ENCODE results near the gene DYNLRB1. TPM values are rescaled to one million over a fixed set of nuclear protein-coding genes. Genes with fewer than 3 reads are reported as not detected.

Gene DYNLRB1
- total RNA-seq, 1 experiment from 2014 or later = 177 TPM

DNA sequence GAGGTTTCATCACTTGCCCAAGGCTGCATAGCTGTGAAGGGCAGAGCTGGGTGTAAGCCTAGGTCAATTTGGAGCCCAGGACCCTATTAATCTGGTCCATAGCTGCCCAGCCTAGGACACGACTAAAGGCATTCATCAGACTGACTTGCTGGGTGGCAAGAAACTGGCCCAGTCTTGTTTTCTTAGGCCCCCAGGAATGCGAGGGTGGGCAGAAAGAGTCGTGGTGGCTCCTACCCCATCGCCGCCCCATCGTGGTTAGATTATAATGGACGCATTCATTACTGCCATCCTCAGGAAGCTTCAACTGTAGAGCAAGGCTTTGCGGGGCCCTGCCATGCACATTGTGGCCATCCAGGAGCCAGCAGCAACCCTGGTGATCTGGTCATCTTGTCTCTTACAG, 16.1 kb downstream of the DYNLRB1 start:
- H3K4me2 ChIP-seq (ENCODE audit: low read length) = no peak overlapping the region
- intact Hi-C loops (cut with micrococcal nuclease) = no loop called here
- no peak overlapping the region for H2AFZ ChIP-seq (ENCODE audit: low read length)
- peaks cover 38% of the 10 kb centered on the region for H3K36me3 ChIP-seq (ENCODE audit: low read depth, low read length)
- ATAC-seq (no peak), DNase-seq (no peak)
- no peaks in the 10 kb centered on the region for H3F3A ChIP-seq (ENCODE audit: low read length, unreplicated experiment)
- no peaks in the 10 kb centered on the region for H3K27me3 ChIP-seq (ENCODE audit: low read length)
- no peak overlapping the region for H3K27ac ChIP-seq (ENCODE audit: low read length)
- H3K9me2 ChIP-seq (replicated peaks; ENCODE audit: low read length) = no peaks in the 10 kb centered on the region
- ChIA-PET POLR2A (ENCODE audit: unreplicated experiment) (no interaction called here), CTCF (no interaction called here)
- peaks cover 9% of the 10 kb centered on the region; the same call in 1 of the 2 replicates for H3K79me2 ChIP-seq (ENCODE audit: low read length)
- TF ChIP-seq EZH2 (IDR thresholded peaks at IDR 0.05; ENCODE audit: low read length, unreplicated experiment) (no peak), EZH2phosphoT487 (IDR thresholded peaks at IDR 0.05; ENCODE audit: borderline replicate concordance, low read length) (no peak)
- TF ChIP-seq, protein P1, sequence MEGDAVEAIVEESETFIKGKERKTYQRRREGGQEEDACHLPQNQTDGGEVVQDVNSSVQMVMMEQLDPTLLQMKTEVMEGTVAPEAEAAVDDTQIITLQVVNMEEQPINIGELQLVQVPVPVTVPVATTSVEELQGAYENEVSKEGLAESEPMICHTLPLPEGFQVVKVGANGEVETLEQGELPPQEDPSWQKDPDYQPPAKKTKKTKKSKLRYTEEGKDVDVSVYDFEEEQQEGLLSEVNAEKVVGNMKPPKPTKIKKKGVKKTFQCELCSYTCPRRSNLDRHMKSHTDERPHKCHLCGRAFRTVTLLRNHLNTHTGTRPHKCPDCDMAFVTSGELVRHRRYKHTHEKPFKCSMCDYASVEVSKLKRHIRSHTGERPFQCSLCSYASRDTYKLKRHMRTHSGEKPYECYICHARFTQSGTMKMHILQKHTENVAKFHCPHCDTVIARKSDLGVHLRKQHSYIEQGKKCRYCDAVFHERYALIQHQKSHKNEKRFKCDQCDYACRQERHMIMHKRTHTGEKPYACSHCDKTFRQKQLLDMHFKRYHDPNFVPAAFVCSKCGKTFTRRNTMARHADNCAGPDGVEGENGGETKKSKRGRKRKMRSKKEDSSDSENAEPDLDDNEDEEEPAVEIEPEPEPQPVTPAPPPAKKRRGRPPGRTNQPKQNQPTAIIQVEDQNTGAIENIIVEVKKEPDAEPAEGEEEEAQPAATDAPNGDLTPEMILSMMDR (conservative IDR thresholded peaks at IDR 0.05; ENCODE audit: low read depth, low read length) = no peak
- no peaks in the 10 kb centered on the region for H3K4me1 ChIP-seq (ENCODE audit: insufficient read depth, low read length)
- no peak overlapping the region for H3K4me3 ChIP-seq (ENCODE audit: low read length)
- BruUV-seq (replicated peaks) = no TSS peak
- no peaks in the 10 kb centered on the region for H4K20me1 ChIP-seq (ENCODE audit: low read length)
- H3K9ac ChIP-seq (ENCODE audit: low read length) = no peak overlapping the region
- H3K9me3 ChIP-seq (ENCODE audit: low read length) = no peaks in the 10 kb centered on the region

DNA sequence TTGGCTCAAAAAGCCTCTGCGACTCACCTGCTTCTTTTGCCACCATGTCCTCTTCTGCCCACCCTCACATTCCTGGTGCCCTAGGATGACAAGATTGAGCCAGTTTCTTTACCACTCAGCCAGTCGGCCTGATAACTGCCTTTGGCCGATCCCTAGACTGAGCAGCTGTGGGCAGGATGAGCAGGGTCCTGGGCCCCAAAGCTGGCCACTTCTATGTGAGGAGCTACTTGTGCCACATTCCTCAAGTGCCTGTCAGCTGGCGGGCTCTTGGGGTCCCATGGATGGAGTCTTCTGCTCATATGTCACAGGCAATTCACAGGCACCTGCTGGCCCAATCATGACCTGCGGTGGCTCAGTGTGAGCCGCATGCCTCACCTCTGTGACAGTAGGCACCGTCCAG, 16.5 kb downstream of the DYNLRB1 start:
- Histone ChIP-seq H2AFZ (ENCODE audit: low read length) (no peak overlapping the region), H3K4me1 (ENCODE audit: insufficient read depth, low read length) (no peaks in the 10 kb centered on the region), H3K9me3 (ENCODE audit: low read length) (no peaks in the 10 kb centered on the region), H3F3A (ENCODE audit: low read length, unreplicated experiment) (no peaks in the 10 kb centered on the region), H3K4me3 (ENCODE audit: low read length) (no peak overlapping the region), H3K27ac (ENCODE audit: low read length) (no peak overlapping the region), H3K79me2 (ENCODE audit: low read length) (0 out of 2 replicates have a peak, but pooled peaks cover 5% of the 10 kb centered on the region), H3K4me2 (ENCODE audit: low read length) (no peak overlapping the region), H3K36me3 (ENCODE audit: low read depth, low read length) (peaks cover 36% of the 10 kb centered on the region), H3K9ac (ENCODE audit: low read length) (no peak overlapping the region), H4K20me1 (ENCODE audit: low read length) (no peaks in the 10 kb centered on the region), H3K27me3 (ENCODE audit: low read length) (no peaks in the 10 kb centered on the region), H3K9me2 (replicated peaks; ENCODE audit: low read length) (no peaks in the 10 kb centered on the region)
- intact Hi-C loops (cut with micrococcal nuclease) = no loop called here
- ATAC-seq (no peak), DNase-seq (no peak)
- TF ChIP-seq EZH2phosphoT487 (IDR thresholded peaks at IDR 0.05; ENCODE audit: borderline replicate concordance, low read length) (no peak), EZH2 (IDR thresholded peaks at IDR 0.05; ENCODE audit: low read length, unreplicated experiment) (no peak)
- TF ChIP-seq, protein P1 (conservative IDR thresholded peaks at IDR 0.05; ENCODE audit: low read depth, low read length) = no peak
- CTCF ChIA-PET = no interaction called here
- POLR2A ChIA-PET (ENCODE audit: unreplicated experiment) = no interaction called here
- BruUV-seq (replicated peaks) = no TSS peak

DNA sequence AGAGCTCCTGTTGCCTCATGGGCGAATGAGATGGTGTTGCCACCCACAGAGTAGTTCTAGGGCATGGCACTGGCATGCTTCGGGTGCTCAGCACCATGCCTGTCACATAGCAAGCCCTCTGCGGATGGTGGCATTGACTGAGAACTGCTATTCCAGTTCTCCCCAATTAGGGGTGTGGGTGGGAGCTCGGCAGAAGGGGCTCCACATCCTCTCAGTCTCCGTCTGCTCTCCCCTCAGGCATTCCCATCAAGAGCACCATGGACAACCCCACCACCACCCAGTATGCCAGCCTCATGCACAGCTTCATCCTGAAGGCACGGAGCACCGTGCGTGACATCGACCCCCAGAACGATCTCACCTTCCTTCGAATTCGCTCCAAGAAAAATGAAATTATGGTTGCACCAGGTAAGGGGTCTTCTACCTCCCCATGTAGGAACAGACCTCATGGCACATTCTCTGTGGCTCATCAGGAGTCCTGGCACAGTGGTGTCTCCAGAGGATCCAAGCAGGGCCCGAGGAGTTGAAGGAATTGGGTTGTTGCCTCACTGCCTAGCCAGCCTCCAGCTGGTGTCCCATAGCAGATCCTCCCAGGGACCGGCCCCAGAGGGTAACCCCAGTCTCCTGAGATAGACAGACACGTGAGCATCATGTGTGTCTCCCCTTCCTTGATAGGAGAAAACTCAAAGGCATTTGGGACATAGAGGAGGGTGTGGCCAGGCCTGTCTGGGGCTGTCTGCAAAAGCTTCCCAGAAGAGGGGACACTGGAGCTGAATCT, 18.4 kb downstream of the DYNLRB1 start:
- POLR2A ChIA-PET (ENCODE audit: unreplicated experiment) = no interaction called here
- H3K9me2 ChIP-seq (replicated peaks; ENCODE audit: low read length) = no peaks in the 10 kb centered on the region
- no peak overlapping the region for H3K27ac ChIP-seq (ENCODE audit: low read length)
- ATAC-seq (no peak), DNase-seq (no peak)
- H3K27me3 ChIP-seq (ENCODE audit: low read length) = no peaks in the 10 kb centered on the region
- H3K4me1 ChIP-seq (ENCODE audit: insufficient read depth, low read length) = no peaks in the 10 kb centered on the region
- H3K4me3 ChIP-seq (ENCODE audit: low read length) = no peak overlapping the region
- H2AFZ ChIP-seq (ENCODE audit: low read length) = no peak overlapping the region
- CTCF ChIA-PET = no interaction called here
- no peaks in the 10 kb centered on the region for H3F3A ChIP-seq (ENCODE audit: low read length, unreplicated experiment)
- H3K9ac ChIP-seq (ENCODE audit: low read length) = no peak overlapping the region
- H3K4me2 ChIP-seq (ENCODE audit: low read length) = no peak overlapping the region
- no peaks in the 10 kb centered on the region for H3K9me3 ChIP-seq (ENCODE audit: low read length)
- intact Hi-C loops (cut with micrococcal nuclease) = no loop called here
- peaks cover 33% of the 10 kb centered on the region for H3K36me3 ChIP-seq (ENCODE audit: low read depth, low read length)
- 0 out of 2 replicates have a peak, but pooled peaks cover 5% of the 10 kb centered on the region for H3K79me2 ChIP-seq (ENCODE audit: low read length)
- TF ChIP-seq EZH2phosphoT487 (IDR thresholded peaks at IDR 0.05; ENCODE audit: borderline replicate concordance, low read length) (no peak), EZH2 (IDR thresholded peaks at IDR 0.05; ENCODE audit: low read length, unreplicated experiment) (no peak)
- TF ChIP-seq, protein P1 (conservative IDR thresholded peaks at IDR 0.05; ENCODE audit: low read depth, low read length) = no peak
- BruUV-seq (replicated peaks) = no TSS peak
- H4K20me1 ChIP-seq (ENCODE audit: low read length) = no peaks in the 10 kb centered on the region
